ENCODE results near the gene PTRHD1.

- TF ChIP-seq, protein P1, sequence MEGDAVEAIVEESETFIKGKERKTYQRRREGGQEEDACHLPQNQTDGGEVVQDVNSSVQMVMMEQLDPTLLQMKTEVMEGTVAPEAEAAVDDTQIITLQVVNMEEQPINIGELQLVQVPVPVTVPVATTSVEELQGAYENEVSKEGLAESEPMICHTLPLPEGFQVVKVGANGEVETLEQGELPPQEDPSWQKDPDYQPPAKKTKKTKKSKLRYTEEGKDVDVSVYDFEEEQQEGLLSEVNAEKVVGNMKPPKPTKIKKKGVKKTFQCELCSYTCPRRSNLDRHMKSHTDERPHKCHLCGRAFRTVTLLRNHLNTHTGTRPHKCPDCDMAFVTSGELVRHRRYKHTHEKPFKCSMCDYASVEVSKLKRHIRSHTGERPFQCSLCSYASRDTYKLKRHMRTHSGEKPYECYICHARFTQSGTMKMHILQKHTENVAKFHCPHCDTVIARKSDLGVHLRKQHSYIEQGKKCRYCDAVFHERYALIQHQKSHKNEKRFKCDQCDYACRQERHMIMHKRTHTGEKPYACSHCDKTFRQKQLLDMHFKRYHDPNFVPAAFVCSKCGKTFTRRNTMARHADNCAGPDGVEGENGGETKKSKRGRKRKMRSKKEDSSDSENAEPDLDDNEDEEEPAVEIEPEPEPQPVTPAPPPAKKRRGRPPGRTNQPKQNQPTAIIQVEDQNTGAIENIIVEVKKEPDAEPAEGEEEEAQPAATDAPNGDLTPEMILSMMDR (IDR thresholded peaks at IDR 0.05), result no peak
- no peak for TF ChIP-seq EZH2phosphoT487 (IDR thresholded peaks at IDR 0.05)
These were observed 38.0 kb downstream of the PTRHD1 start for GRCh38 chr2:24754985-24755705.
